ENCODE measurements around the gene MTAP. TPM values are rescaled to one million over a fixed set of nuclear protein-coding genes. Genes with fewer than 3 reads are reported as not detected.

The MTAP gene
- total RNA-seq, 1 donor from 2014 or later, result 35.2 TPM

GRCh38 chr9:21904371-21904770, 101.9 kb downstream of the MTAP start:
- Histone ChIP-seq H3K4me1 (no peaks in the 10 kb centered on the region), H3K4me3 (no peak overlapping the region), H3K27ac (no peak overlapping the region), H3K36me3 (no peaks in the 10 kb centered on the region), H3K27me3 (ENCODE audit: low read depth) (no peaks in the 10 kb centered on the region), H3K9me3 (peaks cover 24% of the 10 kb centered on the region)
- TF ChIP-seq CTCF (IDR thresholded peaks at IDR 0.05), result no peak
- intact Hi-C loops (cut with DNase I), result no loop called here
- no peak for ATAC-seq
- no peak for DNase-seq

GRCh38 chr9:21904776-21905175, 102.3 kb downstream of the MTAP start:
- Histone ChIP-seq H3K27me3 (ENCODE audit: low read depth) (no peaks in the 10 kb centered on the region), H3K36me3 (no peaks in the 10 kb centered on the region), H3K9me3 (peaks cover 24% of the 10 kb centered on the region), H3K27ac (no peak overlapping the region), H3K4me3 (no peak overlapping the region), H3K4me1 (no peaks in the 10 kb centered on the region)
- no peak for DNase-seq
- no peak for ATAC-seq
- no peak for TF ChIP-seq CTCF (IDR thresholded peaks at IDR 0.05)
- intact Hi-C loops (cut with DNase I), result no loop called here

- no peak for DNase-seq
- H3K4me3 ChIP-seq, result no peak overlapping the region
- H3K4me1 ChIP-seq, result no peaks in the 10 kb centered on the region
- peaks cover 21% of the 10 kb centered on the region for H3K9me3 ChIP-seq
- intact Hi-C loops (cut with DNase I), result no loop called here
- TF ChIP-seq CTCF (IDR thresholded peaks at IDR 0.05), result no peak
- no peaks in the 10 kb centered on the region for H3K36me3 ChIP-seq
- H3K27ac ChIP-seq, result no peak overlapping the region
- H3K27me3 ChIP-seq (ENCODE audit: low read depth), result no peaks in the 10 kb centered on the region
- ATAC-seq, result no peak
These were observed 103.8 kb downstream of the MTAP start for GRCh38 chr9:21906213-21906612.

GRCh38 chr9:21906881-21907280, 104.4 kb downstream of the MTAP start:
- TF ChIP-seq CTCF (IDR thresholded peaks at IDR 0.05), result no peak
- Histone ChIP-seq H3K9me3 (peaks cover 21% of the 10 kb centered on the region), H3K4me3 (no peak overlapping the region), H3K27ac (no peak overlapping the region), H3K27me3 (ENCODE audit: low read depth) (no peaks in the 10 kb centered on the region), H3K4me1 (no peaks in the 10 kb centered on the region), H3K36me3 (no peaks in the 10 kb centered on the region)
- ATAC-seq, result no peak
- DNase-seq, result no peak
- intact Hi-C loops (cut with DNase I), result no loop called here

- intact Hi-C loops (cut with DNase I), result no loop called here
- no peaks in the 10 kb centered on the region for H3K36me3 ChIP-seq
- H3K27ac ChIP-seq, result no peak overlapping the region
- H3K4me3 ChIP-seq, result no peak overlapping the region
- DNase-seq, result no peak
- no peaks in the 10 kb centered on the region for H3K27me3 ChIP-seq (ENCODE audit: low read depth)
- H3K9me3 ChIP-seq, result peaks cover 4% of the 10 kb centered on the region
- peak in 1 of 2 donors; percentile 46 for ATAC-seq
- no peak for TF ChIP-seq CTCF (IDR thresholded peaks at IDR 0.05)
- peaks cover 8% of the 10 kb centered on the region for H3K4me1 ChIP-seq
These were observed 117.2 kb downstream of the MTAP start for GRCh38 chr9:21919377-21920362.

Data from lower lobe of right lung (tissue), 2 donors.